Measurements from ENCODE around the gene FAM90A1. TPM values are rescaled to one million over a fixed set of nuclear protein-coding genes. Genes with fewer than 3 reads are reported as not detected.
A peak's percentile ranks its signal among the peaks of the same experiment; 100 is the strongest.
"Not testable (repeated sequence)": the region's sequence is repeated elsewhere in the genome, so short reads cannot be mapped to it uniquely, and the experiment has no call there.

The FAM90A1 gene
- total RNA-seq, 2 donors from 2014 or later, result 0.42 TPM; not detected in 1

DNA sequence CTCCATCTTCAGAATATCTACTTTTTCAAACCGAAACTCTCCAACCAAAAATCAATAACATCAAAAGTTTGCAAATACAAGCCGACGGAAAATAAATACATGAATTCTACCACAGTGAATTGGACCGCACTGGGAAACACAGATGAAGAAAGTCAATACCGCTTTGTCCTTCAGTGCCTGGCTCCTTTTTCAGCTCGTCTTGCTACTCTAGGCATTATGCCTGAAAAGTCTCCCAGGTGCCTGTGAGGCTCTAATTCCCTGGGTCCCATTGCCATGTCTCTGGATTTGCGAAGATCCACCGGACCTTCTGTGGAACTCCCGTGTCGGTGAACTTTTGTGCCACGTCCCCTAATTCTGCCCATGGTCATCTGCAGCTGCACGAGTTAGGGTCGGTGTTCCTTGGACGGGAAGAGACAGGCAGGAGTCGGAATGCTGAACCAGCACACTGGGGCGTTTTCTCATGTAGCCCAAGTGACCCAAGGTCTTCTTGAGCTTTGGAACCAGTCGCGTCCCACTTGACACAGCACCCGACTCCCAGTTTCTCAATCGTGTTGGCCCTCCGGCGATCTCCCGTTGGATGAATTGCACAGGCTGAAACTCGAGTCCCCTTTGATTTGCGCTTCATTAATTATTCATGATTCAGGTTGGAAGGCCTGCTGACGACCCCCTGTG lies 8.6 kb downstream of the FAM90A1 start:
- H3K9ac ChIP-seq (ENCODE audit: low read depth in 2 of 2, low read length in 2 of 2); H3K4me1 ChIP-seq; intact Hi-C loops (cut with DNase I); H3K36me3 ChIP-seq; DNase-seq; H3K27me3 ChIP-seq; H3K4me3 ChIP-seq; H3K9me3 ChIP-seq; H3K27ac ChIP-seq: not testable (repeated sequence)

DNA sequence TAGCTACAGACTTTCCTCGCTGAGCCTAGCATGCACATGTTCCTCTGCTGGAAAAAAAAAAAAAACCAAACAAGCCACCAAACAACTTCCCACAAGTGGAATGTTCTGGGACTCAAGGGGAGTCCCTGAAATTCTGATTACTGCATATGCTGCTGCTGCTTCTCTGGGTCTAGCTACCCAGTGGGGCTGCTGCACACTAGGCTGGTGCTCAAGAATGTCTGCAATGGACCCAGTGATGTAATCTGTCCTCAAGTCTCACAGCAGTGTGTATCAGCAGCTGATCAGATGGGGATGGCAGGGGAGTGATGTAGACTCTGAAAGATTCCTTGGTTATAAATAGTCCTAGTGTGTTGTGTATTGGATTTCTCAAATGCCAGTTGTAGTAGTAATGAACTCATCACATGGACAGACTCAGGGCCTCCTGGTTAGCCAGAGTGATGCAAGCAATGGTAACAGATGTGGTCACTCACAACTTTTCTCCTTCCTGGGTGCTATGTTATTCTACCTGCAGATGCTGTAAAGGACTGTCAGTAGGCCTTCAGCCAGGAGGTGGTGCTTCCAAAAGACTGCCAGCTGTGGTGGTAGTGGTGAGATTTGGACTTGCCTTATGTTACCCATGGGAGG lies 29.6 kb downstream of the FAM90A1 start:
- H3K4me1 ChIP-seq; H3K27ac ChIP-seq; H3K36me3 ChIP-seq; H3K9ac ChIP-seq (ENCODE audit: low read depth in 2 of 2, low read length in 2 of 2); H3K27me3 ChIP-seq; H3K4me3 ChIP-seq; intact Hi-C loops (cut with DNase I); H3K9me3 ChIP-seq; DNase-seq: not testable (repeated sequence)

DNA sequence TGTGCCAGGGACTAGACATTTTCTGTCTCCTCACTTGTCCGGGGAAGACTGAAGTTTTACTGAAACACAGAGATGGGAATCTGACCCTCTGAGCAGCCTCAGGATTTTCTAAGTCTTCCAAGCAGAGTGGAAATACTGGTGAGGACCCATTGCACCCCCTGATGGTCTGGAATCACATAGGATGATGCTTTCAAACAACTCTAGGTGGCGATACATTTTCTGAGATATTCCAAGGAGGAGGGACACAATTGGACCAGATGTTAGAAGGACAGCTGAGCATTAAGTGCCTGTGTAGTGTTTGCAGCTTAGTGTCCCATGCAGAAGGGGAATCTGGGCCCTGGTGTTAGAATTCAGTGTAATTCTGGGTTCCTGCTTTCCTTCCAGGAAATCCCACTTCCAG lies 39.3 kb downstream of the FAM90A1 start:
- H3K4me3 ChIP-seq; H3K9ac ChIP-seq (ENCODE audit: low read depth in 2 of 2, low read length in 2 of 2); H3K27ac ChIP-seq; DNase-seq; H3K27me3 ChIP-seq; H3K4me1 ChIP-seq; H3K36me3 ChIP-seq; intact Hi-C loops (cut with DNase I); H3K9me3 ChIP-seq: not testable (repeated sequence)

GRCh38 chr12:8184206-8184605 lies 43.2 kb downstream of the FAM90A1 start:
- H3K4me3 ChIP-seq; H3K27me3 ChIP-seq; H3K36me3 ChIP-seq; H3K9ac ChIP-seq (ENCODE audit: low read depth in 2 of 2, low read length in 2 of 2); H3K4me1 ChIP-seq; H3K27ac ChIP-seq; intact Hi-C loops (cut with DNase I); DNase-seq; H3K9me3 ChIP-seq: not testable (repeated sequence)

DNA sequence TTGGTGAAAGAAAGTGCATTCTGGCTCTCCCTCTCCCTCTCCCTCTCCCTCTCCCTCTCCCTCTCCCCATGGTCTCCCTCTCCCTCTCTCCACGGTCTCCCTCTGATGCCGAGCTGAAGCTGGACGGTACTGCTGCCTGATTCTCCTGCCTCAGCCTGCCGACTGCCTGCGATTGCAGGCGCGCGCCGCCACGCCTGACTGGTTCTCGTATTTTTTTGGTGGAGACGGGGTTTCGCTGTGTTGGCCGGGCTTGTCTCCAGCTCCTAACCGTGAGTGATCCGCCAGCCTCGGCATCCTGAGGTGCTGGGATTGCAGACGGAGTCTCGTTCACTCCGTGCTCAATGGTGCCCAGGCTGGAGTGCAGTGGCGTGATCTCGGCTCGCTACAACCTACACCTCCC lies 44.1 kb downstream of the FAM90A1 start:
- H3K9me3 ChIP-seq; H3K27me3 ChIP-seq; H3K4me1 ChIP-seq; H3K36me3 ChIP-seq; intact Hi-C loops (cut with DNase I); H3K4me3 ChIP-seq; H3K9ac ChIP-seq (ENCODE audit: low read depth in 2 of 2, low read length in 2 of 2); H3K27ac ChIP-seq; DNase-seq: not testable (repeated sequence)

GRCh38 chr12:8182923-8183322 lies 44.5 kb downstream of the FAM90A1 start:
- H3K27me3 ChIP-seq; H3K9ac ChIP-seq (ENCODE audit: low read depth in 2 of 2, low read length in 2 of 2); intact Hi-C loops (cut with DNase I); H3K27ac ChIP-seq; H3K36me3 ChIP-seq; H3K9me3 ChIP-seq; H3K4me3 ChIP-seq; H3K4me1 ChIP-seq; DNase-seq: not testable (repeated sequence)

DNA sequence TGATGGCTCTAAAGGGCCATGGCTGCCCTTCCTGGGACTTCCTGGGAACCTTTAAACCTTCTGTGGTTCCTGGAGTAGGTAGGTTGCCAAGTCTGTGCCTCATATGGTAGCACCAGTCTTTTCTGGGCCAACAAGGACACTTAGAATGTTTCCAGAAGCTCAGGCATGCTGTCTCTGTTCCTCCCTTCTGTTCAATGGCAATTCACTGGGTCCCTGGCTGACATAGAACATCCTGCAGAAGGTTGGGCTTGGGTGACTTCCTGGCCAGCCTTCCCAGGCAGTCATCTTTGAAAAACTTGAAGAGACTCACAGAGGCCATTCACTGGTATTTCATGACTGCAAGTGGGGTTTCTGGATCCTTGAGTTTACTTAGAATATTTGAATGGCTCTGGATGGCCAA lies 46.1 kb downstream of the FAM90A1 start:
- H3K27me3 ChIP-seq; H3K36me3 ChIP-seq; H3K9ac ChIP-seq (ENCODE audit: low read depth in 2 of 2, low read length in 2 of 2); intact Hi-C loops (cut with DNase I); H3K4me1 ChIP-seq; H3K27ac ChIP-seq; DNase-seq; H3K4me3 ChIP-seq; H3K9me3 ChIP-seq: not testable (repeated sequence)

- H3K4me1 ChIP-seq; H3K27me3 ChIP-seq; intact Hi-C loops (cut with DNase I); H3K9me3 ChIP-seq; H3K36me3 ChIP-seq: not testable (repeated sequence)
- TF ChIP-seq, protein P1, sequence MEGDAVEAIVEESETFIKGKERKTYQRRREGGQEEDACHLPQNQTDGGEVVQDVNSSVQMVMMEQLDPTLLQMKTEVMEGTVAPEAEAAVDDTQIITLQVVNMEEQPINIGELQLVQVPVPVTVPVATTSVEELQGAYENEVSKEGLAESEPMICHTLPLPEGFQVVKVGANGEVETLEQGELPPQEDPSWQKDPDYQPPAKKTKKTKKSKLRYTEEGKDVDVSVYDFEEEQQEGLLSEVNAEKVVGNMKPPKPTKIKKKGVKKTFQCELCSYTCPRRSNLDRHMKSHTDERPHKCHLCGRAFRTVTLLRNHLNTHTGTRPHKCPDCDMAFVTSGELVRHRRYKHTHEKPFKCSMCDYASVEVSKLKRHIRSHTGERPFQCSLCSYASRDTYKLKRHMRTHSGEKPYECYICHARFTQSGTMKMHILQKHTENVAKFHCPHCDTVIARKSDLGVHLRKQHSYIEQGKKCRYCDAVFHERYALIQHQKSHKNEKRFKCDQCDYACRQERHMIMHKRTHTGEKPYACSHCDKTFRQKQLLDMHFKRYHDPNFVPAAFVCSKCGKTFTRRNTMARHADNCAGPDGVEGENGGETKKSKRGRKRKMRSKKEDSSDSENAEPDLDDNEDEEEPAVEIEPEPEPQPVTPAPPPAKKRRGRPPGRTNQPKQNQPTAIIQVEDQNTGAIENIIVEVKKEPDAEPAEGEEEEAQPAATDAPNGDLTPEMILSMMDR (IDR thresholded peaks at IDR 0.05), result peak; percentile 71
- Histone ChIP-seq H3K9ac (ENCODE audit: low read depth in 2 of 2, low read length in 2 of 2) (peak overlapping the region; percentile 26 to 56), H3K4me3 (peak overlapping the region; percentile 77), H3K27ac (peak overlapping the region; percentile 55)
- peak; percentile 74 for DNase-seq
Measured at GRCh38 chr12:8179989-8180585, 47.3 kb downstream of the FAM90A1 start.

- H3K4me3 ChIP-seq; H3K9me3 ChIP-seq; H3K4me1 ChIP-seq; H3K36me3 ChIP-seq; H3K27ac ChIP-seq; H3K27me3 ChIP-seq; DNase-seq; H3K9ac ChIP-seq (ENCODE audit: low read depth in 2 of 2, low read length in 2 of 2); intact Hi-C loops (cut with DNase I): not testable (repeated sequence)
Measured at GRCh38 chr12:8172911-8173310, 54.5 kb downstream of the FAM90A1 start.

Other genes starting within 250 kb of the FAM90A1 start
- 10 to 100 TPM; 10.7 to 14.9 TPM for gene FOXJ2, start 194.9 kb downstream of the FAM90A1 start, total RNA-seq
- 1 to 10 TPM; 1.8 to 7.9 TPM for gene C3AR1, start 161.3 kb downstream of the FAM90A1 start, total RNA-seq
- 10 to 100 TPM; 43.7 to 46.1 TPM for gene NECAP1, start 145.3 kb downstream of the FAM90A1 start, total RNA-seq
- 1 to 10 TPM; 1.8 TPM for gene CLEC4A, start 104.0 kb downstream of the FAM90A1 start, total RNA-seq
- not detected for gene ZNF705A, start 70.6 kb downstream of the FAM90A1 start, total RNA-seq
- gene CLEC6A, start 228.3 kb upstream of the FAM90A1 start, total RNA-seq, result not detected

Measured in colonic mucosa (tissue), 4 donors.